CD4-positive, alpha-beta T cell treated with Interleukin-6 at 100 ng/mL for 8 hours (primary cell): ENCODE data around the gene SDS.
"Not testable (repeated sequence)": the region's sequence is repeated elsewhere in the genome, so short reads cannot be mapped to it uniquely, and the experiment has no call there.

Source experiments
- DNase-seq: peaks from one replicate; pipeline ENCODE4 v3.0.0-alpha.2; 2020; ENCODE audit warnings: mixed read lengths, low spot score

Gene SDS

GRCh38 chr12:113374823-113375428, 28.8 kb downstream of the SDS start:
- no peak for DNase-seq

- no peak for DNase-seq
These were observed 29.7 kb downstream of the SDS start for GRCh38 chr12:113373969-113374368.

GRCh38 chr12:113373440-113373839, 30.2 kb downstream of the SDS start:
- no peak for DNase-seq

- no peak for DNase-seq
These were observed 31.3 kb downstream of the SDS start for GRCh38 chr12:113372371-113372770.

- DNase-seq = no peak
These were observed 31.9 kb downstream of the SDS start for GRCh38 chr12:113371808-113372207.

GRCh38 chr12:113370923-113371682, 32.6 kb downstream of the SDS start:
- no peak for DNase-seq

GRCh38 chr12:113369391-113369985, 34.2 kb downstream of the SDS start:
- DNase-seq = no peak

- DNase-seq = no peak
These were observed 35.4 kb downstream of the SDS start for GRCh38 chr12:113368331-113368730.

- DNase-seq = no peak
These were observed 36.9 kb downstream of the SDS start for GRCh38 chr12:113366827-113367226.

GRCh38 chr12:113365639-113366395, 37.9 kb downstream of the SDS start:
- no peak for DNase-seq

- no peak for DNase-seq
These were observed 39.0 kb downstream of the SDS start for GRCh38 chr12:113364698-113365097.

GRCh38 chr12:113361574-113362370, 41.9 kb downstream of the SDS start:
- no peak for DNase-seq

- no peak for DNase-seq
These were observed 43.5 kb downstream of the SDS start for GRCh38 chr12:113359939-113360748.

GRCh38 chr12:113359133-113359938, 44.4 kb downstream of the SDS start:
- no peak for DNase-seq

GRCh38 chr12:113358381-113359132, 45.1 kb downstream of the SDS start, which contains the start of gene PLBD2:
TSS of gene PLBD2 (plus strand) at chr12:113358587. CDS start at chr12:113358601, 14 bp downstream.
- DNase-seq = peak; percentile 96

- DNase-seq = not testable (repeated sequence)
These were observed 49.5 kb downstream of the SDS start for GRCh38 chr12:113354192-113354591.

- DNase-seq = no peak
These were observed 52.6 kb downstream of the SDS start for GRCh38 chr12:113351089-113351488.

GRCh38 chr12:113348849-113349536, 54.7 kb downstream of the SDS start:
- DNase-seq = no peak

- DNase-seq = no peak
These were observed 55.8 kb downstream of the SDS start for GRCh38 chr12:113347892-113348291.
